DND-41 (cell line): Measurements from ENCODE around the gene USB1.

Experiments used
- CTCF ChIP-seq: IDR thresholded peaks from 2 replicates; pipeline ENCODE4 v1.5.1; 2012; ENCODE audit warnings: borderline replicate concordance, low read length, moderate library complexity, mild to moderate bottlenecking; ENCODE audit not compliant: poor library complexity, severe bottlenecking; ENCODE audit errors: extremely low read depth
- EZH2 ChIP-seq: IDR thresholded peaks from 3 replicates; pipeline ENCODE4 v1.6.1; 2012; ENCODE audit warnings: borderline replicate concordance, low read depth, mild to moderate bottlenecking, moderate library complexity, low read length, inconsistent platforms; ENCODE audit not compliant: severe bottlenecking

- TF ChIP-seq CTCF (no peak), EZH2 (no peak)
These were observed 30.9 kb upstream of the USB1 start for GRCh38 chr16:57970319-57970718.
